HL-60 (cell line): ENCODE data around the gene TPCN1.

Experiments
- GABPA ChIP-seq: IDR thresholded peaks from 2 replicates; pipeline ENCODE4 v1.6.1; 2012; ENCODE audit warnings: low read depth
- POLR2AphosphoS5 ChIP-seq: IDR thresholded peaks from 2 replicates; pipeline ENCODE4 v1.6.1; 2012; ENCODE audit warnings: low read depth
- TF ChIP-seq, protein P1 (sequence below): IDR thresholded peaks from one replicate; pipeline ENCODE4 v1.5.1; 2011; ENCODE audit warnings: low read length, control low read depth, inconsistent platforms; ENCODE audit not compliant: insufficient read depth
- TF ChIP-seq, protein P2 (sequence below): IDR thresholded peaks from 2 replicates; pipeline ENCODE4 v1.6.1; 2012; ENCODE audit warnings: low read depth; ENCODE audit not compliant: insufficient replicate concordance

DNA sequence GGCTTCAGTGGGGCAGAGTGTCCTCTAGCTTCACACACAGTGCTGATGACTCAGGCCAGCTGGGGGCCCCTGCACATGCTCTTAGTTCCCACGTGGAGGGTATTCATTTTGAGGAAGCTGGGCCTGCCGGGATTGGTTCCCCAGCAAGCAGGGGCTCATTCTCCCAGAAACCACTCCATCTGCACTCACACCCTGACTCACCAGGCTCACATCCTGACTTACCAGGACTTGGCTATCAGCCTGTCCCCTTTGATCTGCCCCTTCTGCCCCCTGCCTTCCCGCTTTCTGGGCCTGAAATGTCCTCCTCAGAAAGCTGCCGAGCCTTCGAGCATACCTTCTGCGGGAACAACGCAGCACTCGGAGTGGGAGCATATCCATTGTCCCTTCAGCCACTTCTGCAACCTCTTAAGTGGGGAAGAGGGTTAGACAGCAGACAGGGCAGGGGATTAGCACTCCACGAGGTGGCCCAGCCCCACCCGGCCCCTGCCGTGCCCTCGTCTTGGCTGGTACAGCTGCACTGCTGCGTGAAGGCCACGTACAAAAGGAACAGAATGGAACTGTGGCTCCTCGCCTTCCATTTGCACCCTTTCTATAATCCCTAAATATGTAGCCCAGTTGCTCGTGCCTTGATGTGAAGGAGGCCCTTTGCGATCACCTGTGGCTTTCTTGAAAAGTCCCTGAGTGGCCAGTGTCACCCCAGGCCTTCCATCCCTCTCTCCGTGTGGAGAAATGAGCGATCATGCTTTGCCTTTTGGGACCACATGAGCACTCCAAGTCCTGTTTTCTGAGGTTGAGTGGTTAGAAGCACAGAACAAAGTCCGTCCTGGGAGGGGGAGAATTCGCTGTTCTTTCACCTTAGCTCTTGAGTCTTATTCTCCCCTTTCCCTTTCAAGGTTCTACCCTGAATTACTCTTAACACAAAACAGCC lies 26.1 kb downstream of the TPCN1 start:
- TF ChIP-seq POLR2AphosphoS5 (no peak), GABPA (no peak)
- TF ChIP-seq, protein P1, sequence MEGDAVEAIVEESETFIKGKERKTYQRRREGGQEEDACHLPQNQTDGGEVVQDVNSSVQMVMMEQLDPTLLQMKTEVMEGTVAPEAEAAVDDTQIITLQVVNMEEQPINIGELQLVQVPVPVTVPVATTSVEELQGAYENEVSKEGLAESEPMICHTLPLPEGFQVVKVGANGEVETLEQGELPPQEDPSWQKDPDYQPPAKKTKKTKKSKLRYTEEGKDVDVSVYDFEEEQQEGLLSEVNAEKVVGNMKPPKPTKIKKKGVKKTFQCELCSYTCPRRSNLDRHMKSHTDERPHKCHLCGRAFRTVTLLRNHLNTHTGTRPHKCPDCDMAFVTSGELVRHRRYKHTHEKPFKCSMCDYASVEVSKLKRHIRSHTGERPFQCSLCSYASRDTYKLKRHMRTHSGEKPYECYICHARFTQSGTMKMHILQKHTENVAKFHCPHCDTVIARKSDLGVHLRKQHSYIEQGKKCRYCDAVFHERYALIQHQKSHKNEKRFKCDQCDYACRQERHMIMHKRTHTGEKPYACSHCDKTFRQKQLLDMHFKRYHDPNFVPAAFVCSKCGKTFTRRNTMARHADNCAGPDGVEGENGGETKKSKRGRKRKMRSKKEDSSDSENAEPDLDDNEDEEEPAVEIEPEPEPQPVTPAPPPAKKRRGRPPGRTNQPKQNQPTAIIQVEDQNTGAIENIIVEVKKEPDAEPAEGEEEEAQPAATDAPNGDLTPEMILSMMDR: no peak
- TF ChIP-seq, protein P2, sequence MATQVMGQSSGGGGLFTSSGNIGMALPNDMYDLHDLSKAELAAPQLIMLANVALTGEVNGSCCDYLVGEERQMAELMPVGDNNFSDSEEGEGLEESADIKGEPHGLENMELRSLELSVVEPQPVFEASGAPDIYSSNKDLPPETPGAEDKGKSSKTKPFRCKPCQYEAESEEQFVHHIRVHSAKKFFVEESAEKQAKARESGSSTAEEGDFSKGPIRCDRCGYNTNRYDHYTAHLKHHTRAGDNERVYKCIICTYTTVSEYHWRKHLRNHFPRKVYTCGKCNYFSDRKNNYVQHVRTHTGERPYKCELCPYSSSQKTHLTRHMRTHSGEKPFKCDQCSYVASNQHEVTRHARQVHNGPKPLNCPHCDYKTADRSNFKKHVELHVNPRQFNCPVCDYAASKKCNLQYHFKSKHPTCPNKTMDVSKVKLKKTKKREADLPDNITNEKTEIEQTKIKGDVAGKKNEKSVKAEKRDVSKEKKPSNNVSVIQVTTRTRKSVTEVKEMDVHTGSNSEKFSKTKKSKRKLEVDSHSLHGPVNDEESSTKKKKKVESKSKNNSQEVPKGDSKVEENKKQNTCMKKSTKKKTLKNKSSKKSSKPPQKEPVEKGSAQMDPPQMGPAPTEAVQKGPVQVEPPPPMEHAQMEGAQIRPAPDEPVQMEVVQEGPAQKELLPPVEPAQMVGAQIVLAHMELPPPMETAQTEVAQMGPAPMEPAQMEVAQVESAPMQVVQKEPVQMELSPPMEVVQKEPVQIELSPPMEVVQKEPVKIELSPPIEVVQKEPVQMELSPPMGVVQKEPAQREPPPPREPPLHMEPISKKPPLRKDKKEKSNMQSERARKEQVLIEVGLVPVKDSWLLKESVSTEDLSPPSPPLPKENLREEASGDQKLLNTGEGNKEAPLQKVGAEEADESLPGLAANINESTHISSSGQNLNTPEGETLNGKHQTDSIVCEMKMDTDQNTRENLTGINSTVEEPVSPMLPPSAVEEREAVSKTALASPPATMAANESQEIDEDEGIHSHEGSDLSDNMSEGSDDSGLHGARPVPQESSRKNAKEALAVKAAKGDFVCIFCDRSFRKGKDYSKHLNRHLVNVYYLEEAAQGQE: no peak
